ENCODE data around the gene OPHN1. TPM values are rescaled to one million over a fixed set of nuclear protein-coding genes. Genes with fewer than 3 reads are reported as not detected.
"Not testable (repeated sequence)": the region's sequence is repeated elsewhere in the genome, so short reads cannot be mapped to it uniquely, and the experiment has no call there.

OPHN1 gene
- total RNA-seq, 4 donors from 2014 or later, result 2.3 to 10.8 (median 4.6) TPM

- no peak for TF ChIP-seq POLR2A (IDR thresholded peaks at IDR 0.05)
- no peak for TF ChIP-seq CTCF (IDR thresholded peaks at IDR 0.05 in 4 of 5, conservative IDR thresholded peaks at IDR 0.05 in 1 of 5)
These were observed 101.0 kb downstream of the OPHN1 start for GRCh38 chrX:68332201-68332731.

GRCh38 chrX:68326841-68327240, 106.5 kb downstream of the OPHN1 start:
- H3K4me3 ChIP-seq, ATAC-seq: not testable (repeated sequence)

More at GRCh38 chrX:68332201-68332731, 101.0 kb downstream of the OPHN1 start:
- peak in 1 of 2 donors; percentile 11 for DNase-seq
- ATAC-seq, result peak in 1 of 2 donors; percentile 36
- no peaks in the 10 kb centered on the region for H3K4me1 ChIP-seq
- H3K27ac ChIP-seq, result peak overlapping the region in 1 of 4 donors; percentile 3
- no peaks in the 10 kb centered on the region for H3K27me3 ChIP-seq
- intact Hi-C loops (cut with DNase I; ENCODE audit: low total_unique reads), result no loop called here
- H3K4me3 ChIP-seq, result no peak overlapping the region
- in situ Hi-C loops (cut with MboI; ENCODE audit: low sequenced_read_pairs in 4 of 4), result no loop called here
- H3K36me3 ChIP-seq, result no peaks in the 10 kb centered on the region
- H3K9me3 ChIP-seq, result no peaks in the 10 kb centered on the region

GRCh38 chrX:68307769-68308168, 125.5 kb downstream of the OPHN1 start:
- Histone ChIP-seq H3K4me3 (no peak overlapping the region), H3K4me1 (no peaks in the 10 kb centered on the region), H3K27ac (no peak overlapping the region), H3K36me3 (no peaks in the 10 kb centered on the region), H3K9me3 (no peaks in the 10 kb centered on the region), H3K27me3 (no peaks in the 10 kb centered on the region)
- ATAC-seq (peak; percentile 27 to 39), DNase-seq (no peak)
- intact Hi-C loops (cut with DNase I; ENCODE audit: low total_unique reads), result no loop called here
- TF ChIP-seq POLR2A (IDR thresholded peaks at IDR 0.05) (no peak), CTCF (IDR thresholded peaks at IDR 0.05 in 4 of 5, conservative IDR thresholded peaks at IDR 0.05 in 1 of 5) (no peak)
- in situ Hi-C loops (cut with MboI; ENCODE audit: low sequenced_read_pairs in 4 of 4), result no loop called here

More at GRCh38 chrX:68326841-68327240, 106.5 kb downstream of the OPHN1 start:
- H3K27me3 ChIP-seq; H3K27ac ChIP-seq; DNase-seq; intact Hi-C loops (cut with DNase I; ENCODE audit: low total_unique reads); H3K36me3 ChIP-seq; H3K9me3 ChIP-seq; in situ Hi-C loops (cut with MboI; ENCODE audit: low sequenced_read_pairs in 4 of 4); H3K4me1 ChIP-seq: not testable (repeated sequence)

- H3K9me3 ChIP-seq, result no peaks in the 10 kb centered on the region
- DNase-seq, result no peak
- H3K27me3 ChIP-seq, result no peaks in the 10 kb centered on the region
- no peak overlapping the region for H3K4me3 ChIP-seq
- no peak overlapping the region for H3K27ac ChIP-seq
- no peaks in the 10 kb centered on the region for H3K36me3 ChIP-seq
- no peak for ATAC-seq
- intact Hi-C loops (cut with DNase I; ENCODE audit: low total_unique reads) (no loop called here), in situ Hi-C loops (cut with MboI; ENCODE audit: low sequenced_read_pairs in 4 of 4) (no loop called here)
- no peak for TF ChIP-seq CTCF (IDR thresholded peaks at IDR 0.05 in 4 of 5, conservative IDR thresholded peaks at IDR 0.05 in 1 of 5)
- TF ChIP-seq POLR2A (IDR thresholded peaks at IDR 0.05), result no peak
- H3K4me1 ChIP-seq, result no peaks in the 10 kb centered on the region
These were observed 128.7 kb downstream of the OPHN1 start for GRCh38 chrX:68304602-68305001.

GRCh38 chrX:68299898-68300297, 133.4 kb downstream of the OPHN1 start:
- intact Hi-C loops (cut with DNase I; ENCODE audit: low total_unique reads), result no loop called here
- Histone ChIP-seq H3K27ac (no peak overlapping the region), H3K9me3 (no peaks in the 10 kb centered on the region), H3K36me3 (no peaks in the 10 kb centered on the region), H3K27me3 (no peaks in the 10 kb centered on the region), H3K4me1 (no peaks in the 10 kb centered on the region), H3K4me3 (no peak overlapping the region)
- no peak for DNase-seq
- in situ Hi-C loops (cut with MboI; ENCODE audit: low sequenced_read_pairs in 4 of 4), result no loop called here
- TF ChIP-seq POLR2A (IDR thresholded peaks at IDR 0.05) (no peak), CTCF (IDR thresholded peaks at IDR 0.05 in 4 of 5, conservative IDR thresholded peaks at IDR 0.05 in 1 of 5) (no peak)
- no peak for ATAC-seq
